IPS-18c (cell line): ENCODE data around the gene CNTNAP3B.
"Not testable (repeated sequence)": the region's sequence is repeated elsewhere in the genome, so short reads cannot be mapped to it uniquely, and the experiment has no call there.

Source experiments
- H3K4me3 ChIP-seq: 2 replicates; pipeline ENCODE4 v1.7.0; 2013; ENCODE audit warnings: low read depth, mild to moderate bottlenecking, low read length, moderate library complexity; ENCODE audit not compliant: insufficient read depth
- H3K9me3 ChIP-seq: one replicate; pipeline ENCODE4 v1.6.1; 2013; ENCODE audit warnings: mild to moderate bottlenecking, low read length, moderate library complexity; ENCODE audit not compliant: control insufficient read depth, insufficient read depth

The CNTNAP3B gene

DNA sequence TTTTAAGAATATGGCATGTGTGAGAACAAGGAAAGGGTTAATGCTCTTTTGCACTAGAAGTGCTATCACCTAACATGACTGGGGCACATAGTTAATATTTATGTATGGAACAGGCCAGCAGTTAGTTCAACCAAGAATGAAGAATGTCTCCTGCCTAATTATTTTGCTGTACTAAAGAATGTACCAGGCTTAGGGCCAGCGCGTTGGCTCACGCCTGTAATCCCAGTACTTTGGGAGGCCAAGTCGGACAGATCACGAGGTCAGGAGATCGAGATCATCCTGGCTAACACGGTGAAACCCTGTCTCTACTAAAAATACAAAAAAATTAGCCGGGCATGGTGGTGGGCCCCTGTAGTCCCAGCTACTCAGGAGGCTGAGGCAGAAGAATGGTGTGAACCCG is 114.9 kb downstream of the CNTNAP3B start:
- H3K9me3 ChIP-seq, H3K4me3 ChIP-seq: not testable (repeated sequence)

DNA sequence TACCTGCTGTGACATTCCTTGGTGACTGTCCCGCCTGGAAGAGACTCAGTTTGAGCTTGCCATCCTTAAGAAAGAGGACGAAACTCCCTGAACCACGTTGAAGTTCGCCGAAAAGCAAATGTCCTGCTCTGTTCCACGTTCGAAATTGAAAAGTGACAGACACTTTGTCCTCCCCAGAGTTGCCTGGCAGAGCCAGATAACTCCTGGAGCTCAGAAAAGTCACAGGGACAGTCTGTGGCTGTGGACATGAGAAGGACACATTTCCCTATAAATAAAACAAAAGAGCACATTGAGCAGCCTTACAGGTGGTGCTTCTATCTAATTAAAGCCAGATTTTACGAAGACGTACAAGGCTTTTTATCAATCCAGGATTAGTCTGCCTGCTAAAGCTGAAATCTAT is 137.6 kb downstream of the CNTNAP3B start:
- H3K9me3 ChIP-seq, H3K4me3 ChIP-seq: not testable (repeated sequence)

DNA sequence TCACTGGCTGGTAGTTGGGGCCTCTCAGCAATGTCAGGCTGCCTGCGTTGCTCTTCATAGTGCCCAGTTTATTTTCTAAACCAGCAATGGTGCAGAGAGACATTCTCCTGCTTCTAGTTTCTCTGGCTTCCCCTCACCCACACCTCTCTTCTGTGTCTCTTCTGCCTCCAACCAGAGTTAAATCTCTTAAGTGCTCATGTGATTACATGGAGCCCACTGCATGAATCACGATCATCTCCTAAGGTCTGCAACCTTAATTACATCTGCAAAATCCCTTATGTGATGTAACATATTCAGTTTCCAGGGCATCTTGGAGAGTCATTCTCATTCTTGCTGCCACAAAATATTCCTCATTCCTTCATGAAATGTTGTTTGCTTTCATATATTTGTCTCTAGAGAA is 149.0 kb downstream of the CNTNAP3B start:
- not testable (repeated sequence) for H3K9me3 ChIP-seq, H3K4me3 ChIP-seq

DNA sequence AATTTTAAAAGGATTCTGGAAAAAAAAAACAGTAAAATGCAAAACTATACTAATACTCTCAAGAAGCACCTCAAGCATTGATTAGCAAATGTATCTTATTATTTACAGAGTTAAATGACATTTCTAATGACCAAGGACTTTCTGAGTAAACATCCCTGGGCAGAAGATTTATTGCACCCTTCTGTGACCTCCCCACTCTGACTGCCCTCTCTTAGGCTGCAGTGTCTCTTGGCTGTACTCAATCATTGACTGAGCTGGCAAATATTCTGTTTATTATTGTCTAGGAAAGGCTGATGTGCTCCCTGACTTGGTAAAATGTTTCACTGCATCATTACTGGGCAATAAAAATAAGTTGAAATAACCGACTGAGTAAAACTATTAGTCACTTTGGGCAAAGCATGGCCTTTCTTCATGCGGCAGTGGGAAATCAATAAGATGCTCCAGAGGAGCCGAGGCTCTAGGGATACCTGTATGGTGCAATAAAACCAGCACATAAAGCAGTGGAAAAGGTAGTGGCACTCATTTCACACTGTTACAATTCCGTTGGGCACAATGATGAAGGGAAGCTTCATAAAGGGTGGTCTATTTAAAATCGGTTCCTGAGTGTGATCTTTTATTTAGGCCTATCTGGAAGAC is 151.1 kb downstream of the CNTNAP3B start:
- not testable (repeated sequence) for H3K9me3 ChIP-seq, H3K4me3 ChIP-seq

DNA sequence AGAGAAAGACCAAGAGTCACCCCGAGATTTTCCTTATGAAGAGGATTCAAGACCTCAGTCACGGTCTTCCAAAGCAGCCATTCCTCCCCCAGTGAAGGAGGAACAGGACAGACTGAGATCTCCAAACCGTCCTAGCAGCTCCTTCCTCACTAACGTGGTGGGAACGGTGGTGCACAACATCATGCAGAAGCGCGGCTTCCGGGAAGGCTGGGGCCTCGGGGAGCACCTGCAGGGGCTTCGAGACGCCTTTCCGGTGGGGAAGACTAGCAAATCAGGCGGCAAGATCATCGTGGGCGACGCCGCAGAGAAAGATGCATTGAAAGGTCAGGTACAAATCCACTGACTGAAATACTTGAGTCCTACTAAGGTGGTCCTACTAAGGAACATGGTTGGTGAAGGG is 154.3 kb downstream of the CNTNAP3B start:
- not testable (repeated sequence) for H3K4me3 ChIP-seq, H3K9me3 ChIP-seq

DNA sequence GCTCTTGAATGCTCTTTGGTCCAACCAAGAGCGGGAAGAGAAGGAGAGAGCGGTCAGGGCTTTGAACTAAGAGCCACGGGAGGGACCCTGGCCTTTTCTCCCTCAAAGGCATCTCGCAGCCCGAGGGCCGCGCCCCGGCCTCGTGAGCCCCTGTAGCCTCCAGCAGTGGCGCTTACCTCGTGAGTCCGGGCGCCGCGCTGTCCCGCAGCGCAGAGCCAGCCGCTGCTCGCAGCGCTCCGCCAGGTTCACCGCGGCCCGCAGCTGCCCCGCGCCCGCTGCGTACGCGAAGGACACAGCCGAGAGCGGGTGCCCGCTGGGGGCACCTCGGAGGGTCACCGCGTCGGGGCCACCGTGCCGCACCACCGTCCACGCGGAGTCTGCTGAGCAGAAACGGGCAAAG is 176.2 kb downstream of the CNTNAP3B start:
- H3K4me3 ChIP-seq, H3K9me3 ChIP-seq: not testable (repeated sequence)

DNA sequence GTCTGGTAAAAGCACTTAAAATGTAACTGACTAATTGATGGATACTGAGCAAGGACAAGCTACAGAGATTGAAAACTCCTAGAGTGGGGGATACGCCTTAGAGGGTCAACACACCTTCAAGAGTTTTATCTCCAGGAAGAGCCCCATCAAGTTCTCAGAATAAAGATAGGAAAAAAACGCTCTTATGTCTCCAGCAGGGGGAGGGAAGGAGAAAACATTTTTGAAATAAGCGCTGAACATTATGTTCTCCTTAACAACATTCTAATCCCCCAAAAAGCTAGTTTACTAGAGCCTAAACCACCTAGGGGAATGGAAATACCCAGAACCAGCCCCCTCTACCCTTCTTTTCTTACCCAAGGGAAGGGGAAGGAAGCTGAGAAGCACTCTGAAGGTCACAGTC is 187.5 kb downstream of the CNTNAP3B start:
- H3K9me3 ChIP-seq, H3K4me3 ChIP-seq: not testable (repeated sequence)

DNA sequence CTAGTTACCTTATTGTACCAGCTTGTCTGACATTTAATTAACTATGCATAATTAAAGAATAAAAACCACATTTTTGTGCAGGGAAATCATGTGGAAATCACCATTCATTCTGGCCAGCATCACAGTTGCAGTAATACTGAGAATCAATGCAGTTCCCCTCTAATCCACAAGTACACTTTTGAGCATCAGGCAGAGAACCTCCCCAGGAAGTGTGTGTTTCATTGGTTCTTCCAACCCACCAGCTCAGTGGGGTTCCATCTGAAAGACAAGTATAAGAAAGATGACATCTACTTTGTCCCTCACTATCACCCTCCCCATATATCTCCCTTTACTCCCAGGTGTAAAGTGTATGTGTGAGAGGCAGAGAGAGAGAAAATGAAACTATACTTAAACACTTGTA is 191.1 kb downstream of the CNTNAP3B start:
- H3K4me3 ChIP-seq, H3K9me3 ChIP-seq: not testable (repeated sequence)

DNA sequence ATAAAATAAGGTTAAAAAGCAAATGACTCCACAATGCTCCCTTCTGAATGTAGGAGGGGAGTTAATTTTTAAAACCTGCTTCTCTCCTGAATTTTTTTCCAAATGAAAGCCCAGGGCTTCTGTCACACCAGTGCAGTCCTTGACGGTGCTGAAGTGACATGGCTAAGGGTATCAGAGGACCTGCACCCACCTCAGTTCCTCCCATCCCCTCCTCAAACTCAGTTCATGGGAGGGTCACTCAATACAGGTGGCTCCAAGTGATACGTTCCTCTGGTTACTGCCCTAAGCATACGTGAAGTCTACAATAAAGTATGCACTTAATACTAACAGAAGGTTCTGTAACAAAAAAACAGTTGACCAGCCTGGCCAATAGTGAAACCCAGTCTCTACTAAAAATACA is 193.5 kb downstream of the CNTNAP3B start:
- H3K9me3 ChIP-seq, H3K4me3 ChIP-seq: not testable (repeated sequence)

DNA sequence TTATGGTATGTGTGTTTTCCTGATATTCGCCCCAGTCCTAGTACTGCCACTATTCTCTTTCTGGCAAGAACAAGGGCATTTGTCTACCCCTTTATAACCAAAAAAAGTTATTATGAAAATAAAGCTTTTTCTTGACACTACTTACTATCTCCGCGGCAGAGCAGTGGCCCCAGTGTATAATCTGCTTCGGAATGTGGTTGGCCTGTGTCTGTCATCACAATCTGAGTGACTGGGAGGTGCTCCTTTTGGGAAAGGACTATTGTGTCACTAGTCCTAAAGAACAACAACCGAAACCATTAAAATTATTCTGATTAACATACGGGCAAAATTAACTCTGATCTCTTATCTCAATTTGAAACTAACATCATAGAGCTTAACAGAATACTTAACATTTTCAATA is 200.1 kb downstream of the CNTNAP3B start:
- H3K4me3 ChIP-seq: not testable (repeated sequence)

DNA sequence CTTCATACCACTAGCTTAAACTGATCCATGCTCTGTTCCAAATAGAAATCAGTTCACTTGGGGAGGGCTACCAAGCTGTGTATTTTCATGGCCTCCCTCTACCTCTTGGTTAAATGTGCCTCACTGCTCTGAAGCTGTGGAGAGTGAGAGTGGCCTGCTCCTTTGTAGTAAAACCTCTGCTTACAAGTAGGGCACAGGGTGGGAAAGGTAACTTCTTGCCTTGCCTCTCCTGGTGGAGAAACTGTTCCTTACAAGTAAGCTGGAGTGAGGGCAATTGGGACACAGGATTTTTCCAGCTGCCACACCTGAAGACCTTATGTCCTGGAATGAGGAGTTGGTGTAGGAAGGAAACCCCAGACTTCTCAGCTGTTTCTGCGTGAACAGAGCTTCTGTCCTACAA is 211.9 kb downstream of the CNTNAP3B start:
- H3K9me3 ChIP-seq, H3K4me3 ChIP-seq: not testable (repeated sequence)

More for the DNA sequence above, 200.1 kb downstream of the CNTNAP3B start:
- not testable (repeated sequence) for H3K9me3 ChIP-seq

DNA sequence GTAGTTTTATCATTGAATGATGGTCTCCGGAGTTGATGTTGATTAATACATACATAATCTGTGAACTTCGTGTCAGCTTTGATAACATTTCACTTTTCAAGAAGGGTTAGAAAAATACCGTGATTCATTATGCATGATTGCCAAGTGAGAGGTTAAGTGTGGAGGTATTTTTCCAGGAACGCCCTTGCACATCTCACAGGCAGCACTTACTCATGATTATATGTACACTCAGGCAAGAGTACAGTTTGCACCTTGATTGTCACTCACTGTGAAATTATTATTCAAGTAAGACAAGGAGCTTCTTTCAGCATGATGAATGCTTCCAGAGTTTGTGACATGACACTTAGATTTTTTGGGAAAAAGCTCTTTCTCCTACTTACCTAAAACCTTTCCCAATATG is 223.7 kb downstream of the CNTNAP3B start:
- not testable (repeated sequence) for H3K4me3 ChIP-seq, H3K9me3 ChIP-seq

DNA sequence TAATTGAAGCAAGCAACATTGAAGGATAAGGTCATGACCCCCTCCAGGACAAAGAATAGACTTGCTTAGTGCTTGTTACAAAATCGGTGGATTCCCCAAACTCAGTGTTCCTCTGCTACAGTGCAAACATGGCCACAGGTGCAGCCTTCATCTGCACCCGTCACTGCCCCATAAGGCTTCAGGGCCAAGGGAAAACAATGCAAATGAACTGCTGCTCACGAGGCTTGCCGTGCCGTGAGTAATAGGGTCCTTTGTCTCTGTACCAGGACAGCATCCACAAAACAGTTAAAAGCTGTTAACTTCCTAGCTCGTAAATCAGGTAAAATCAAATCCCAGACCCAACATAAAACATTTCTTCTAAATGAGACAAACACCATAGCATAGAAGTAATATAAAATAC is 226.5 kb downstream of the CNTNAP3B start:
- H3K4me3 ChIP-seq, H3K9me3 ChIP-seq: not testable (repeated sequence)

DNA sequence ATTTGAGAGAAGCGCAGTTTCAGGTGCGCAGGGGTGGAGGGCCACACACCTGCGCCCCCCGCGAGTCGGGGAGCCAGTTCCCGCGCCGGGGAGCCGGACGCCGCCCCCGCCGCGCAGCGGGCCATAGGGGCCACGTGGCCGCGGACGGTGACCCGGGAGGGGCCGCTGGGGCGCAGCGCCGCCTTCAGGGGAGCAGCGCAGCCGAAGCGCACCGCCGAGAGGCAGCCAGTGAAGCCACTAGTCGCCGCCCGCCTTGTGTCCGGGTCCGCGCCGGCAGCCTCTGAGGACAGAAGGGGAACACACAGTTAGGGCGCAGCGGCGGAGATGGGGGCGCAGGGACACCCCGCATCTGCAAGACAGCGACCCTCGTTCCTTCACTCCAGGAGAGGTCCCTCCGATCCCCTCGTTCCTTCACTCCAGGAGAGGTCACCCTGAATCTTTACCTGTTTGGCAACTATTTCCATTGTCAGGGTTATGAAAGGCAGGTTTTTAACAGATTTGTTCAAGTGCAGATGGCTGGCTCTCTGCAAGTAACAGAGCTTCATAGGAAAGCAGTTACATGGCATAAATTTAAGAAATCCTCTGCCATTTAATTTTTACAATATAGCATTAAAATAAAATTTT is 230.4 kb downstream of the CNTNAP3B start:
- H3K9me3 ChIP-seq, H3K4me3 ChIP-seq: not testable (repeated sequence)

DNA sequence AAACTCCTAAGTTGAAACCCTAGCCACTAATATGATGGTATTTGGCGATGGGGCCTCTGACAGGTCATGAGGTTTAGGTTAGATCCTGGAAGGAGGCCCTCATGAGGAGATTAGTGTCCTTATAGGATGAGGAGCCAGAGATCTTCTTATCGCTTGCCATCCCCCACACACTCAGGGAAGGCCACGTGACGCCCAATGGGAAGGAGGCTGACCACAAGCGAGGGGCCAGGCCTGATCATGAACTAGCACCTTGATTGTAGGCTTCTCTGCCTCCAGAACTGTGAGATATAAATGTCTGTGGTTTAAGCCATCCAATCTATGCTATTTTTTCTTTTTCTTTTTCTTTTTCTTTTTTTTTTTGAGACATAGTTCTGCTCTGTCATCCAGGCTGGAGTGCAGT is 254.7 kb downstream of the CNTNAP3B start:
- not testable (repeated sequence) for H3K9me3 ChIP-seq, H3K4me3 ChIP-seq

DNA sequence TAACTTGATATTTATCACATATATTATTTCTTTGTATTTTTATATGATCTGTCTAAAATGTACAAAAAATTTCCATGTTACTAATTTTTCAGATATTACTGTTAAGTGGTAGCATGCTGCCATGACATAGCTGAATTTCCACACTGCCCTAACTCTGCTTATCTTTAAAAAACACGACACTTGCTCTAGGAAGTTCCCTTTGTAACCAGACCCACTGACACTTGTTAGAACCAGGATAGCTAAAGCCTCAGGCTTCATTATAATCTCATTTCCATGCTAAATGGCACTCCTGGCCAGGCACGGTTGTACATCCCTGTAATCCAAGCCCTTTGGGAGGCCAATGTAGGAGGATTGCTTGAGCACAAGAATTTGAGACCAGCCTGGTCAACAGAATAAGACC is 273.8 kb downstream of the CNTNAP3B start:
- H3K4me3 ChIP-seq, H3K9me3 ChIP-seq: not testable (repeated sequence)

DNA sequence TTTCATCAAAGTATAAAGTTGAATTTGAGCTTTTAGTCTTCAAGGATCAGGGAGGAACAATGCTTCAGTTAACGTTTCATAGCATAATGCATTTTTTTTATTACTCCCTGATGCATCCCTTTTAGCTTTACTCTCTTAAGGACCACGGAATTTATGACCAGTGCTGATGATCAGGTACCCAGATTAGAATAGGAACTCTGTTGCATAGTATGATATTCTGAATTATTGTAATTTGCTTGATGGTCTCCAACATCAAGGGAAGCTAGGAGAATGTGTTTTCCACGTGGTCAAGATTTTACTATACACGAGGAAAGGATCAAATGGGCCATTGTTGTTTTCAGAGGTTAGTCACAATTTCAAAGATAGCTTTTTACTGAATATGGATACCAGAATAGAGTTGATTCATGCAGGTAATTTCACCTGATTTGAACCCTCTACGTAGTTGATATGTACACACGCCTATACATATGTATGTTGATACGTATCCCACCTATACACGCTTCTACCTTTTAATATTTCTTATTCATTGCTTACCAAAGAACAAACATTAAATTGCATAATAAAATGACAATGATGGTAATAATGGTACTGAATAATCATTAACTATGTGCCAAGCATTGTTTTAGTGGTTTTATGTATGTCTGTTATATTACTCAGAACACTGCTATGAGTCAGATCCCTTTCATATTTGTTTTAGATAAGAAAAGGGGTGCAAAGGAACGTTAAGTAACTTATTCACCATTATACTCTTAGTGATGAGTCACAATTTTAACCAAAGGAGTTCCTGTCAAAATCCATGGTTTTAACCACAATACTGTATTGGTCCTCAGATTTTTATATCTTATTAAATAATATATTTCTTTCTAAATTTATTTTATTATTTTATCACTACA is 277.1 kb downstream of the CNTNAP3B start:
- H3K9me3 ChIP-seq, H3K4me3 ChIP-seq: not testable (repeated sequence)

DNA sequence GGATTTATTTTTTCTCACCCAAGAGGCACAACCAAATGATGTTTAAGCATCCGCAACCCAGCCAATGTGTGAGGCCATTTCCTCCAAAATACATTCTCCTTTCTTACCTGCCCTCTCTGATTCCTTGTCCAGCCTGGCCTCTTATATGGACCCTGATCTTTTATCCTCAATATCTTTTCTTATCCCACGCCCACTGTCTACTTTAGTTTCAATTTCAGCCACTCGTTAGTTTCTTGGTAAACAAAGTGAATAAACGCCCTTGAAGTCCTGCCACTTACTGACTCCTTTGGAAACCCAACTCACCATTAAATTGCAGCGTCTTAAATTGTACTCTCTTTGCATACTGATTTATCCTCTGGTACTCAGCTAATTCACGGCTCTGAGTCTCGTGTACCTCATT is 281.4 kb downstream of the CNTNAP3B start:
- not testable (repeated sequence) for H3K9me3 ChIP-seq, H3K4me3 ChIP-seq
